GM12864 (cell line): ENCODE results near the gene PCF11.
"Not testable (repeated sequence)": the region's sequence is repeated elsewhere in the genome, so short reads cannot be mapped to it uniquely, and the experiment has no call there.

Source experiments
- DNase-seq: peaks from one replicate; pipeline ENCODE4 v3.0.0-alpha.2; 2011; ENCODE audit warnings: low read depth
- H3K4me3 ChIP-seq: 2 replicates; pipeline ENCODE4 v1.5.1; 2011; ENCODE audit warnings: mild to moderate bottlenecking, low read depth, low read length, control low read depth
- TF ChIP-seq, protein P1 (sequence below): IDR thresholded peaks from 2 replicates; pipeline ENCODE4 v1.5.1; 2011; ENCODE audit warnings: low read depth, mild to moderate bottlenecking, moderate library complexity, low read length, control low read depth, inconsistent platforms; ENCODE audit errors: missing control alignments

PCF11 gene

DNA sequence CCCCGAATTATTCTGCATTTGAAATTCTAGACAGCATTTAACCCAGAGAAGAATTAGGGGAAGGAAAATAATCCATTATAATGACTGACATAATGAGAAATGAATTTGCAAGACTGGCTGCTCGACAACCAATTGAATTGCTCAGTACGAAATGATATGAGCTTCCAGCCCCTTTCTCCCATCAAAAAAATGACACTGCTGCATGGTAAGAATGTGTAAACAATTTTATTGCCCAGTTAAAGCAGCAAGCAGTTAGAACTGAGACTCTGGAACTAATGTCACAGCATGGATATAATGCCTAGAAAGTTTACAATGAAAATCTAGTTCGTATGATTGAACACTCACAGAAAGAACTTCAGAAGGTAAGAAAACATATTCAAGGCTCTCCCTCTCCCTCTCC, 24.7 kb upstream of the PCF11 start:
- TF ChIP-seq, protein P1, sequence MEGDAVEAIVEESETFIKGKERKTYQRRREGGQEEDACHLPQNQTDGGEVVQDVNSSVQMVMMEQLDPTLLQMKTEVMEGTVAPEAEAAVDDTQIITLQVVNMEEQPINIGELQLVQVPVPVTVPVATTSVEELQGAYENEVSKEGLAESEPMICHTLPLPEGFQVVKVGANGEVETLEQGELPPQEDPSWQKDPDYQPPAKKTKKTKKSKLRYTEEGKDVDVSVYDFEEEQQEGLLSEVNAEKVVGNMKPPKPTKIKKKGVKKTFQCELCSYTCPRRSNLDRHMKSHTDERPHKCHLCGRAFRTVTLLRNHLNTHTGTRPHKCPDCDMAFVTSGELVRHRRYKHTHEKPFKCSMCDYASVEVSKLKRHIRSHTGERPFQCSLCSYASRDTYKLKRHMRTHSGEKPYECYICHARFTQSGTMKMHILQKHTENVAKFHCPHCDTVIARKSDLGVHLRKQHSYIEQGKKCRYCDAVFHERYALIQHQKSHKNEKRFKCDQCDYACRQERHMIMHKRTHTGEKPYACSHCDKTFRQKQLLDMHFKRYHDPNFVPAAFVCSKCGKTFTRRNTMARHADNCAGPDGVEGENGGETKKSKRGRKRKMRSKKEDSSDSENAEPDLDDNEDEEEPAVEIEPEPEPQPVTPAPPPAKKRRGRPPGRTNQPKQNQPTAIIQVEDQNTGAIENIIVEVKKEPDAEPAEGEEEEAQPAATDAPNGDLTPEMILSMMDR = no peak
- H3K4me3 ChIP-seq = no peak overlapping the region
- DNase-seq = no peak

DNA sequence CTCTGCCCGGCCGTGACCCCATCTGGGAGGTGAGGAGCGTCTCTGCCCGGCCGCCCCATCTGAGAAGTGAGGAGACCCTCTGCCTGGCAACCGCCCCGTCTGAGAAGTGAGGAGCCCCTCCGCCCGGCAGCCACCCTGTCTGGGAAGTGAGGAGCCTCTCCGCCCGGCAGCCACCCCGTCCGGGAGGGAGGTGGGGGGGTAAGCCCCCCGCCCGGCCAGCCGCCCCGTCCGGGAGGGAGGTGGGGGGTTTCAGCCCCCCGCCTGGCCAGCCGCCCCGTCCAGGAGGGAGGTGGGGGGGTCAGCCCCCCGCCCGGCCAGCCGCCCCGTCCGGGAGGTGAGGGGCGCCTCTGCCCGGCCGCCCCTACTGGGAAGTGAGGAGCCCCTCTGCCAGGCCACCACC, 23.7 kb upstream of the PCF11 start:
- not testable (repeated sequence) for H3K4me3 ChIP-seq, DNase-seq

DNA sequence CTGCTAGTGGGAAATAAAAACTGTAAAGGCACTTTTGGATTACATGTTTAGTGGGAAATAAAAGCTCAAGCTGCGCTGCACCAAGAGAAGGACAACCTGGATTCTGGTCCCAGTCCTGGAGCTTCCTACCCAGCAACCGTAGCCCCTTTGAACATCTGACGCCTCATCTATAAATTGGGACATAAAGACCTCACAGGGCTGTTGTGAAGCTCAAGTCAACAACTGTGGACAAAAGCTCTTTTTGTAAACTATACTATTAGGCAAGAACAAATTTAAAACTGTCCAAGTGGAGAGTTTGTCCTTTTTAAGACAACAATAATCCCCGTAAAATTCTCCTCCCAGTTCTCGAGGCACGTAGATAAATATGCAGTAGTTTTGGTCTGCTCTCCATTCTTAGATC, 17.6 kb upstream of the PCF11 start:
- DNase-seq = no peak
- TF ChIP-seq, protein P1 = no peak

DNA sequence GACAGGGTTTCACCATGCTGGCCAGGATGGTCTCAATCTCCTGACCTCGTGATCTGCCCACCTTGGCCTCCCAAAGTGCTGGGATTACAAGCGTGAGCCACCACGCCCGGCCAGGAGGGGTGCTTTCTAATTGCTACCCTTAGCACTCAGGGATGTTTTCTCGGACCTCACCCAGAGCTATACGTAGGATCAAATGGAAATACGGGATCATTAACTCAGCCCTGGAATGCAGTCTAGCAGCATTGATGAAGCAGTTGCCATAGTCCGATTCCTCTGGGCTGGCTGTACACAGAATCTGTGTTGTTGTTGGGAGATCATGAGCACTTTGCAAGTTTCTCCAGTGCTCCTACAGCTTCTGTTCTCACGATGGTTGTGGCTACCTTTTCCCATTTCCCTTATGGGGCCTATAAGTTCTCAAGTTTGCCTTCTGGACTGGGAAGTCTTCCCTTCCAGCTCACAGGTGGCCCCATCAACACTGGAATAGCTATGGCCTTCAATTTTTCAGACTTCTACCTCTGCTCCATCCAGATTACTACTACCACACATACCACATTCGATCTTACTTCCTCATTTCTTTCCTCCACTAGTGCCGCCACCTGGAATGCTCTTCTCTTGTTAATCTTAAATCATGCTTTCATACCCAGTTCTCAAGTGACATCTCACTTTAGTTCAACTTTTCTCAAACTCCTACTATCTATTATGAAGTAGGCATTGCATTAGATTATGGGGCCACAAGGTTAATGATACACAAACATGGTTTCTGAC, 16.1 kb upstream of the PCF11 start:
- no peak overlapping the region for H3K4me3 ChIP-seq
- TF ChIP-seq, protein P1 = no peak
- no peak for DNase-seq

More for the DNA sequence above, 17.6 kb upstream of the PCF11 start:
- no peak overlapping the region for H3K4me3 ChIP-seq

DNA sequence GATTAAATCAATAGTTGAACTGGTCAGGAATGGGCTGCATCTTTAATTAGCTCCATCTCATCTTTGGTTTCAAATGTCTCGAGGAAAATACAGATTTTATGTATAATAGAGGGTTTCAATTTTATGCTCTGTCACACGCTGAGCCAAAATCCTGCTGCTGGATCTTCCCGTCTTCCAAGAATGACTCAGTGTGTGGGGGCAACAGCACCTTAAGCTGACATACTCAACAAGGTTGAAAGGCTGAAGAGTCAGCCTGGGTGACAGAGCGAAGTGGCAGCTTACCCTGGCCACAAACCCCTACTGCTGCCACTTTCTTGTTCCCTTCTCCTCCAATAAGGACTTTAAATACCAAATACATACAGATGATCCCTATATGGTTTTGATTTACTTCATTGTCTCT, 9.0 kb upstream of the PCF11 start:
- no peak for DNase-seq
- no peak overlapping the region for H3K4me3 ChIP-seq
- TF ChIP-seq, protein P1 = no peak

DNA sequence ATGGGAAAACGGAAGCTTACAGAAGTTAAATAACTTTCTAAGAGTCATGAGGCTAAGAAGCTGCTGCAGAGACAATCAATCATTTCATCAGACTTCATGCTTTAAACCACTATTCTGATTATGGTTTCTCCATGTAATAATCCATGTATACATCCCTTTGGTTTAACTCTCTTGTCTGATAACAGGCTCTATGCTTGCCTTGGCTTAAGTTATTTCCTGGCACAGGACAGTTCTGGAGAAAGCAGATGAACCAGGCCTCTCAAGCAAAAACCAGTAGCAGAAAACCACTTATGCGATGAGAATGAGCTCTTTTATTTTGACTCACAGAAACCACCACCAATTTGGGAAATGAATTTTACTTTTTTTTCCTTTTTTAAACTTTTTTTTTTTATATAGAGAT, 6.5 kb upstream of the PCF11 start:
- DNase-seq = no peak
- TF ChIP-seq, protein P1 = no peak
- H3K4me3 ChIP-seq = no peak overlapping the region

DNA sequence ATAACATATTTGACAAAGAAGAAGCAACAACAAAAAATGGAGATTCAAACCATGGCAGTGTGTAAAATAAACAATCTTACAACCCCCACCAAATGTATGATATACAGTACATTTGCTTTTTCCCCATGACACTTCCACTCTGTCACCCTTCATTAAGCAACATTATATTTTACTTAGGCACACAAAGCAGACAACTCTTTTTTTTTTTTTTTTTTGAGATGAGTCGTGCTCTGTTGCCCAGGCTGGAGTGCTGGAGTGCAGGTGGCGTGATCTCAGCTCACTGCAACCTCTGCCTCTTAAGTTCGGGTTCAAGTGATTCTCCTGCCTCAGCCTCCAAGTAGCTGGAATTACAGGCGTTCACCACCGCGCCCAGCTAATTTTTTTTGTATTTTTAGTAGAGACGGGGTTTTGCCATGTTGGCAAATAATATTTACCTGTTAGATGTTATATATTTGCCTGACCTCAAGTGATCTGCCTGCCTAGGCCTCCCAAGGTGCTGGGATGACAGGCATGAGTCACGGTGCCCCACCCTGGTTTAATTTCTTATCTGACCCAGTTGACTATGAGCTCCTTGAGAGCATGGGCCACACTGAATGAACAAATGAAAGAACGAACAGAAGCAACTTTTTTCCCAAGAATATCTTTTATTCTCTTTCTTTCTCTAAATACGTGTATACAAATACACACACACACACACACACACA, 5.5 kb upstream of the PCF11 start:
- TF ChIP-seq, protein P1 = no peak
- DNase-seq = no peak
- H3K4me3 ChIP-seq = no peak overlapping the region
